Suprapubic skin (tissue), 3 donors: ENCODE measurements around the gene KRTAP3-3.

Experiments used
- EP300 ChIP-seq: sonication (generic); formaldehyde crosslinking; IDR thresholded peaks from one replicate; pipeline ENCODE4 v1.6.1; 2017; ENCODE audit warnings: antibody characterized with exemption
- TF ChIP-seq, protein P1 (sequence below), 2 donors: fragments of 200-600 bp in 1 of 2; fragments of 450-650 bp in 1 of 2; sonication (generic) in 1 of 2; IDR thresholded peaks; one replicate each; pipeline ENCODE4 v1.5.1; 2016 to 2019; ENCODE audit warnings: antibody characterized with exemption in 2 of 2, mild to moderate bottlenecking in 1 of 2, moderate library complexity in 1 of 2

GRCh38 chr17:41013606-41014005 lies 19.6 kb upstream of the KRTAP3-3 start:
- TF ChIP-seq, protein P1, sequence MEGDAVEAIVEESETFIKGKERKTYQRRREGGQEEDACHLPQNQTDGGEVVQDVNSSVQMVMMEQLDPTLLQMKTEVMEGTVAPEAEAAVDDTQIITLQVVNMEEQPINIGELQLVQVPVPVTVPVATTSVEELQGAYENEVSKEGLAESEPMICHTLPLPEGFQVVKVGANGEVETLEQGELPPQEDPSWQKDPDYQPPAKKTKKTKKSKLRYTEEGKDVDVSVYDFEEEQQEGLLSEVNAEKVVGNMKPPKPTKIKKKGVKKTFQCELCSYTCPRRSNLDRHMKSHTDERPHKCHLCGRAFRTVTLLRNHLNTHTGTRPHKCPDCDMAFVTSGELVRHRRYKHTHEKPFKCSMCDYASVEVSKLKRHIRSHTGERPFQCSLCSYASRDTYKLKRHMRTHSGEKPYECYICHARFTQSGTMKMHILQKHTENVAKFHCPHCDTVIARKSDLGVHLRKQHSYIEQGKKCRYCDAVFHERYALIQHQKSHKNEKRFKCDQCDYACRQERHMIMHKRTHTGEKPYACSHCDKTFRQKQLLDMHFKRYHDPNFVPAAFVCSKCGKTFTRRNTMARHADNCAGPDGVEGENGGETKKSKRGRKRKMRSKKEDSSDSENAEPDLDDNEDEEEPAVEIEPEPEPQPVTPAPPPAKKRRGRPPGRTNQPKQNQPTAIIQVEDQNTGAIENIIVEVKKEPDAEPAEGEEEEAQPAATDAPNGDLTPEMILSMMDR (IDR thresholded peaks at IDR 0.05): no peak
- TF ChIP-seq EP300: no peak
